ENCODE data around the gene EXOSC5. TPM values are rescaled to one million over a fixed set of nuclear protein-coding genes. Genes with fewer than 3 reads are reported as not detected.

EXOSC5 gene
- total and polyA plus RNA-seq, 2 of the 13 experiments (the other 11 are each of a cell fraction or from before 2014, with no cell fraction given): 24.1 to 26.5 TPM

- TF ChIP-seq ZNF746 (CRISPR knock-in tag; IDR thresholded peaks at IDR 0.05) (no peak), CERS6 (CRISPR knock-in tag; IDR thresholded peaks at IDR 0.05) (no peak), BCL6 (CRISPR knock-in tag; IDR thresholded peaks at IDR 0.05) (no peak), ZNF569 (CRISPR knock-in tag; IDR thresholded peaks at IDR 0.05; ENCODE audit: borderline replicate concordance) (no peak), SIX4 (CRISPR knock-in tag; IDR thresholded peaks at IDR 0.05) (no peak), MXD4 (CRISPR knock-in tag; IDR thresholded peaks at IDR 0.05) (no peak), CTCF (CRISPR knock-in tag; IDR thresholded peaks at IDR 0.05) (no peak), IKZF1 (IDR thresholded peaks at IDR 0.05) (no peak), BCL3 (CRISPR knock-in tag; IDR thresholded peaks at IDR 0.05) (peak; percentile 44; the same call in 1 of the 2 replicates), REL (CRISPR knock-in tag; conservative IDR thresholded peaks at IDR 0.05) (0 out of 2 replicates have a peak, but pooled peaks have one; percentile 3), GATAD2A (CRISPR knock-in tag; IDR thresholded peaks at IDR 0.05) (0 out of 2 replicates have a peak, but pooled peaks have one; percentile 33), HBP1 (CRISPR knock-in tag; IDR thresholded peaks at IDR 0.05; ENCODE audit: low read depth) (no peak), POLR2AphosphoS2 (IDR thresholded peaks at IDR 0.05; ENCODE audit: low read depth, low read length) (no peak), HIC2 (CRISPR knock-in tag; IDR thresholded peaks at IDR 0.05; ENCODE audit: low read depth) (no peak), HMGA1 (CRISPR knock-in tag; conservative IDR thresholded peaks at IDR 0.05) (no peak), MXI1 (IDR thresholded peaks at IDR 0.05; ENCODE audit: borderline replicate concordance, low read depth, low read length) (0 out of 3 replicates have a peak, but pooled peaks have one; percentile 8), SPEN (CRISPR knock-in tag; IDR thresholded peaks at IDR 0.05; ENCODE audit: low read depth) (0 out of 2 replicates have a peak, but pooled peaks have one; percentile 39), ZNF589 (CRISPR knock-in tag; conservative IDR thresholded peaks at IDR 0.05) (no peak), CENPX (CRISPR knock-in tag; IDR thresholded peaks at IDR 0.05) (no peak), ZNF383 (CRISPR knock-in tag; IDR thresholded peaks at IDR 0.05; ENCODE audit: borderline replicate concordance) (no peak), AKAP8 (CRISPR knock-in tag; IDR thresholded peaks at IDR 0.05) (peak; percentile 83), ZNF432 (CRISPR knock-in tag; IDR thresholded peaks at IDR 0.05; ENCODE audit: borderline replicate concordance) (no peak), SRSF1 (optimal IDR thresholded peaks at IDR 0.05; ENCODE audit: low read depth, low read length) (peak; percentile 66)
These were observed 20.7 kb downstream of the EXOSC5 start, which contains the start of gene TMEM91 (continued) for GRCh38 chr19:41376241-41376997.
